ENCODE data around the gene GLTP.
A peak's percentile ranks its signal among the peaks of the same experiment; 100 is the strongest.

The GLTP gene

DNA sequence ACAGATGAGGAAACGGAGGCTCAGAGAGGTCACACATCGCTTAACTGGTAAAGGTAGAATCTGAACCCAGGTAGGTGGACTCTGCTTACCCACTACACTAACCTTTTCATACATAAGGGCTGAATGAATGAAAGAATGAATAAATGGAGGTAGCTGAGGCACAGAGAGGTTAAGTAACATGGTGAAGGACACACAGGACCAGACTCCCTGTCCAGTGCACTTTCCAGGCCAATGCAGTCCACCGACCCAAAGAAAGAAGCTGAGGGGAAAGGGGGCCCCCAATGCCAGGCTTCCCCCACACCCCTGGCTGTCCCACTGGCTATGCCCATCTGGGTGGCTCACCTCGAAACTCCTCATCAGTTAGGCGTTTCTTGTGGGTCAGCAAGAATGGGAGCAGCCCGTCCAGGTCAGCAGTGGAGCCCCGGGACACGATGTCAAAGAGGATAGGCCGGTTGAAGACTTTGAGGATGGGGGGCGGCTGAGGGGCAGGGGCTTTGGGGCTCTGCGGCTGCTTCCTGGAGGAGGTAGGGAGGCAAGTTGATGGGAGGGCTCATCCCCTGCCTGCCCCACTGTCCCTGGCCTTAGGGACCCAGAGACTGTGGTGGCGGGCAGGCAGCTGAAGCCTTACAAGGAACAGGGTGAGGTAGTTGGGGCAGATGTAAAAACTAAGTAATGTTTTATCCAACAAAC lies 72.2 kb downstream of the GLTP start:
- H3K27ac ChIP-seq, result no peak overlapping the region
- no peak for TF ChIP-seq CTCF (conservative IDR thresholded peaks at IDR 0.05; ENCODE audit: low read depth)
- ChIA-PET CTCF (interaction anchor here (0.6 to 5.9 kb wide), 2 partner anchors 37 to 448 kb away, joined by 3 to 61 read pairs; no protein-coding TSS in a partner anchor), POLR2A (ENCODE audit: low non-redundant PET) (no interaction called here)
- no peak for DNase-seq (ENCODE audit: low spot score)

DNA sequence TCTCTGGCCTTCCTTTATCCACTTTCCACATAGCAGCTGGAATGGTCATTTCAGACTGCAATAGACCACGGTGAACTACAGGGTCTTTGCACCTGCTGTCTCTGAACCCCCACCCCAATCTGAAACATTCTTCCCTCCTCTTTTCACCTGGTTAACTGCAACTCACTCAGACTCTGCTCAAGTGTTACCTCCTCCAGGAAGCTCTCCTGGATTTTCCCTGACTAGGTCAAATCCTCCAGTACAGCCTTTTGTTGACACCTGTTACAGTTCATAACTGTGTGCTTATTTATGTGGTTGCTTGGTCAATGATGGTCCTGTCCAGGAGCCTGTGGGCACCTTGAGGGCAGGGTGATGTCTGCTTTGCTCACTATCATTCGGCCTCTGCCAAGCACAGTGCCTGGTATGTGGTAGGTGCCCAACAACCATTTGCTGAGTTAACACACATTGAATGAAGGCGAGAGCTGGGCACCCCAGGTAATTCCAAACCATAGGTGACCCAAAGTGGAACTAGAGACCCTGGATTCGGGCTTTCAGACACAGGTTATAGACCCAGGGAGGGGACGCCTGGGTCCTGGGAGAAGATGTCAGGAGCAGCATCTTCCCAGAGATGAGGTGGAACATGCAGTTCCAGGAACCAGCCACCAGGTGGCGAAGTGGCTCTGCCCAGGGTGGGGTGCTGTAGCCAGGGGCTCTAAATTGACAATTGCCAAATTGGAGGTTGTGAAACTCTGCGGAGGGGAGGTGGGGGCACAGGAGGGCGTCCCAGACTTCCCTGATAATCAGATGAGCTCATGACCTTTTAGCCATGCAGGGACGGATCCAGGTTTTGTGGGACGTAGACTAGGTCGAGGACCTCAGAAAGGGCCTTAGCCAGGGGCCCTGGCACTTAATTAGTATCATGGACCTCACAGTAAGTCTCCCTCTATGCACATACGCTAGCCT lies 75.2 kb downstream of the GLTP start:
- peak; percentile 82 for DNase-seq (ENCODE audit: low spot score)
- TF ChIP-seq CTCF (conservative IDR thresholded peaks at IDR 0.05; ENCODE audit: low read depth), result peak; percentile 94
- no peak overlapping the region for H3K27ac ChIP-seq
- ChIA-PET POLR2A (ENCODE audit: low non-redundant PET) (no interaction called here), CTCF (interaction anchor here (0.6 to 5.9 kb wide), 13 partner anchors 12 to 147 kb away, joined by 3 to 61 read pairs (median 4); no protein-coding TSS in a partner anchor)

- no peak for TF ChIP-seq CTCF (conservative IDR thresholded peaks at IDR 0.05; ENCODE audit: low read depth)
- no peak for DNase-seq (ENCODE audit: low spot score)
- H3K27ac ChIP-seq, result no peak overlapping the region
- ChIA-PET POLR2A (ENCODE audit: low non-redundant PET) (no interaction called here), CTCF (interaction anchor here (1.1 to 5.9 kb wide), 2 partner anchors 41 to 77 kb away, joined by 4 to 61 read pairs; no protein-coding TSS in a partner anchor)
Observed at GRCh38 chr12:109803678-109804077, 76.7 kb downstream of the GLTP start.

- ChIA-PET CTCF (interaction anchor here (1.0 kb wide), 1 partner anchor 43 kb away, joined by 3 read pairs; no protein-coding TSS in a partner anchor), POLR2A (ENCODE audit: low non-redundant PET) (no interaction called here)
- no peak for DNase-seq (ENCODE audit: low spot score)
- no peak overlapping the region for H3K27ac ChIP-seq
- TF ChIP-seq CTCF (conservative IDR thresholded peaks at IDR 0.05; ENCODE audit: low read depth), result no peak
Observed at GRCh38 chr12:109802828-109803227, 77.5 kb downstream of the GLTP start.

Measured in RWPE1 (cell line).